Gastroesophageal sphincter (tissue), 3 donors: Measurements from ENCODE around the gene ZSCAN2.

ENCODE experiments used
- POLR2A ChIP-seq, 2 donors: fragments of 450-650 bp; IDR thresholded peaks; one replicate each; pipeline ENCODE4 v1.6.1; 2017; ENCODE audit warnings: antibody characterized with exemption in 2 of 2, mild to moderate bottlenecking in 2 of 2, moderate library complexity in 1 of 2
- TF ChIP-seq, protein P1 (sequence below), 4 experiments: fragments of 200-600 bp in 2 of 4; fragments of 450-650 bp in 2 of 4; sonication (generic) in 1 of 4; IDR thresholded peaks; one replicate each; pipeline ENCODE4 v1.5.1; 2017 to 2019; ENCODE audit warnings: antibody characterized with exemption in 4 of 4, mild to moderate bottlenecking in 2 of 4, moderate library complexity in 2 of 4

DNA sequence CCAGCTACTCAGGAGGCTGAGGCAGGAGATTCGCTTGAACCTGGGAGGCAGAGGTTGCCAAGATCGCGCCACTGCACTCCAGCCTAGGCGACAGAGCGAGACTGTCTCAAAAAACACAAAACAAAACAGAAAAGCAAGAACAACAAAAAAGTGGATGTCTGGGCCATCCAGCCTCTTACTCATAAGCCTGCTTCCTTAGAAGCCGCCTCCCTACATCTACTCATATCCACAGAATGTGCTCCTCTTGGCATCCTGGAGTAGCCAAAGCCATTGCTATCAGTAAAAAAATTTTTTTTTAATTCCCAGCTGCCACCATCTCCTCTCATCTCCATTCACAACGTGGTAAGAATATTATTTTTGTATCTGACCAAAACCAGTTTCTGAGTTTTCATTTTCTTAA is 10.8 kb downstream of the ZSCAN2 start:
- TF ChIP-seq POLR2A (IDR thresholded peaks at IDR 0.05) = no peak
- TF ChIP-seq, protein P1, sequence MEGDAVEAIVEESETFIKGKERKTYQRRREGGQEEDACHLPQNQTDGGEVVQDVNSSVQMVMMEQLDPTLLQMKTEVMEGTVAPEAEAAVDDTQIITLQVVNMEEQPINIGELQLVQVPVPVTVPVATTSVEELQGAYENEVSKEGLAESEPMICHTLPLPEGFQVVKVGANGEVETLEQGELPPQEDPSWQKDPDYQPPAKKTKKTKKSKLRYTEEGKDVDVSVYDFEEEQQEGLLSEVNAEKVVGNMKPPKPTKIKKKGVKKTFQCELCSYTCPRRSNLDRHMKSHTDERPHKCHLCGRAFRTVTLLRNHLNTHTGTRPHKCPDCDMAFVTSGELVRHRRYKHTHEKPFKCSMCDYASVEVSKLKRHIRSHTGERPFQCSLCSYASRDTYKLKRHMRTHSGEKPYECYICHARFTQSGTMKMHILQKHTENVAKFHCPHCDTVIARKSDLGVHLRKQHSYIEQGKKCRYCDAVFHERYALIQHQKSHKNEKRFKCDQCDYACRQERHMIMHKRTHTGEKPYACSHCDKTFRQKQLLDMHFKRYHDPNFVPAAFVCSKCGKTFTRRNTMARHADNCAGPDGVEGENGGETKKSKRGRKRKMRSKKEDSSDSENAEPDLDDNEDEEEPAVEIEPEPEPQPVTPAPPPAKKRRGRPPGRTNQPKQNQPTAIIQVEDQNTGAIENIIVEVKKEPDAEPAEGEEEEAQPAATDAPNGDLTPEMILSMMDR (IDR thresholded peaks at IDR 0.05) = no peak
